IPS-NIHi11 (cell line): ENCODE results near the gene GPR26.

ENCODE experiments used
- DNase-seq: peaks from one replicate; pipeline ENCODE4 v3.0.0; 2012; ENCODE audit warnings: mixed read lengths, low spot score

The GPR26 gene

DNA sequence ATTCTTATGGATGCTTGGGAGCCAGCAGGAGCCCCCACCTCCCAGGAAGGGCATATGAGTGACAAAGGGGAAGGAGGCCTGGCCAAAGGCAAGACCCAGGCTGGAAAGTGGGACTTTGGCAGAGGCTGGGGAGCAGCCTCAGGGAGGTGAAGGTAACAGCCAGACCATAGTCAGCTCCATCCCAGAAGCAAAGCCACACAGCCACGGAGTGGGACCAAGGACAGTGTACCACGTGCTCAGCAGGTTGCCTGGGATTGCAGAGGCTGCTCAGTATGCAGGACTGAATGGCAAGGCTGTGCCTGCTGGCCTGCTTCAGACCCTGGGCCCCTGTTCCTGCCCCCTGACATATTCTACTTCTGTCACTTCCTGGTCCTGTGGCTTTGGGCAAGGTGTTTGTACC is 17.6 kb upstream of the GPR26 start:
- DNase-seq: no peak

DNA sequence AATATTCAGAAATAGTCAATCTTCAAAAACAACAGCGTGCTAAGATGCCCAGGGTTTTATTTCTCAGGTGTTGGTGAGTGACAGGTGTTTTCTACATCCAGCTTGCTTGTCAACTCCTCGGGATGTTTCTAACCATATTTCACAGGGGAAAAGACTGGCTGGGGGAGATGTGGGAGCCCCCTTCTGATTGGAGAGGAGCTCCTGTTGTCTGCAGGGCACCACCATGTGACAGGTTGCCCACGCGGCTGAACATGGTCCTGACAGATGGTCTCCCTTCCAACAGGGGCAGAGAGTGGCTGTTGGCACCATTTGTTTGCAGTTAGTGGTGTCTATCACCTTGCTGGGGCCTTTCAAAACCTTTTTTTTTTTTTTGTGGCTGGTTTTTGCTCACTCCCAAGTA is 16.5 kb upstream of the GPR26 start:
- no peak for DNase-seq

DNA sequence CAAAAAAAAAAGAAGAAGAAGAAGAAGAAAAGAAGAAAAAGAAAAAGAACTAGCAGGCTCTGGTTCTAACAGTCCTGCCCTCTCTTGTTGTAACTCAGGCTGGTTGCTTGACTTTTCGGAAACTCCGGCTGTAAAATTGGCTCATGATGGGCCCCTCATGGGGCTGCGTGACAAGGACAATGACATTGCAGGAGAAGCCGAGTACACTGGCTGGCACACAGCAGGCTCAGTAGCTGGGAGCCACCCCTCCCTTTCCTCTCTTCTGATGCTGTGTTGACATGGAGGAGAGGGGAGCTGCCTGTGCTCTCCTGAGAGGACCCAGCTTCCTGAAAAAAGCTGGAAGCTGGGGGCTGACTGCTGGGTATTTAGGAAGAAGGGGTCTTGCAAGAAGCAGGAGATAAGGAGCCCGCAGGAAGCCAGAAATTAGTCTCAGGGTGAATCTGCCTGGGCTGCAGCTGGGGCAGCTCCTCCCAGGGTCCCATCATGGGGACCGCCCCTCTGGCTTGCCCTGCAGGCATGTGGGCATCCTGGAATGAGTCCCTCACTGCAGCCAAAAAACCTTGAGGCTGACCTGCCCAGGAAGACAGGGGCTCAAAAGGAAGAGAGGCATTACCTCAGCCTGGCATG is 14.6 kb upstream of the GPR26 start:
- DNase-seq: no peak

DNA sequence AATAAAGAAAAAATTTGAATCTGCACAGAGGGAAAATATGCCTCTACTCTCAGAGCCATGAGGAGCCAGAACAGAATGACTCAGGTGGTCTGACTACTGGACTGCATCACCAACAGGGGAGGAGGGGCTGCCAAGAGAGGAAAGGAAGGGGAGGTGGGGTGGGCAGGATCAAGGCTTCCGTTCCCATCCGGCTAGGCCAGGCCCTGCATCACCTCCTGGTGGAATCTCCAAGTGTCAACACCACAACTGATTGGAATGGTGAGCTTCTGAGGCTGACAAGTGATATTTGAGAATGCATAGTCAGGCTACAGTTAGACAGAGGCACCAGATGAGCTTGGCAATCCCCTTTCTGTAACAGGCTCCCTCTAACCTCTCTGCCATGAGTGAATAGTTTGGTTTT is 10.4 kb upstream of the GPR26 start:
- peak; percentile 80 for DNase-seq

DNA sequence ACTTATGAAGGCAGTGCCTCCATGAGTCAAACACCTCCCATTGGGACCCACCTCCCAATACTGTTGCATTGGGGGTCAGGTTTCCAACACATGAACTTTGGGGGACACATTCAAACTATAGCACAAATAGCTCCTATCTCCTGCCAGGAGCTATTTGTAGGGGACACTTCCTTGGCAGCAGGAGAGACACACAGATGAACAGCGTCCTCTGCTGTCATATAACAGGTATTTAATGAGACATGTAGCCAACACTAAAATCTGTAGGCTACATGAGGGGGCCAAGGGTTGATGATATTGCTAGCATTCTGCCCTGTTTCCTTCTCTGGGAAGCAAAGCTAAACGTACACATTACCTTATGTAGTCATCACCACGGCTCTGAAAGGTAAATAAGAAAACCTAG is 2.6 kb upstream of the GPR26 start:
- no peak for DNase-seq

DNA sequence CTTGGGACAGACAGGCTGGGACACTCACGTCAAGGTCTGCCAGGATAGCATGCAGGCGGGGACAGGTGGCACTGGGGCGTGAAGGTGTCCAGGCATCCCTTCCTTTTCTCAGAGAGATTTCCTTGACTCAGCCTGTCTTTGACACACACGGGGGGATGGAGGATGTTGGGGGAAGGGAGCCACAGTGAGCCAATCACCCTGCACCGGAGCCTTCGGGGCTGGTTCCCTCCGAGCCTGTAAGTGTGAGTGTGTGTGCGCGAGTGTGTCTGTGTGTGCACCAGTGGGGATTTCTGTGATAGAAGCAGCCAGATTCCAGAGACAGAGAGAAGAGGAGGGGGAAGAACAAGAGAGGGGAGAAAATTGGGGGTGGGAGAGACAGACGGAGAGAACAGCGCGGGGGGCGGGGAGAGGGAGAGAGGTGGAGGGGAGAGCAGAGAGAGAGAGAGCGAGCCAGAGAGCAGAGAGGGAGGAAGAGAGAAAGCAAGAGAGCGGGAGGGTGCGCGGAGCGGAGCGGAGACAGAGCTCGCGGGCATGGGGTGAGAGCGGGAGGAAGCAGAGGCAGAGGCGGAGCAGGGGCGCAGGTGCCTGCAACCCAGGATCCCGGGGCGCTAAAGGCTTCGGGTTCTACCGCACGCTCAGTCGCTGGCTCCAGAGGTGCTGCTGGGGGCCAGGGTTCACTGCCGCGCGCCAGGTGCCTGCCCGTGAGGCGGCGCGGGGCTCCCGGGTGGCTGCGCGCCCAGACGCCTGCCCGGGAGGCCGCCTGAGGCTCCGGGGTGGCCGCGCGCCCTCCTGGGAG is 466 bp upstream of the GPR26 start:
- peak; percentile 62 for DNase-seq

DNA sequence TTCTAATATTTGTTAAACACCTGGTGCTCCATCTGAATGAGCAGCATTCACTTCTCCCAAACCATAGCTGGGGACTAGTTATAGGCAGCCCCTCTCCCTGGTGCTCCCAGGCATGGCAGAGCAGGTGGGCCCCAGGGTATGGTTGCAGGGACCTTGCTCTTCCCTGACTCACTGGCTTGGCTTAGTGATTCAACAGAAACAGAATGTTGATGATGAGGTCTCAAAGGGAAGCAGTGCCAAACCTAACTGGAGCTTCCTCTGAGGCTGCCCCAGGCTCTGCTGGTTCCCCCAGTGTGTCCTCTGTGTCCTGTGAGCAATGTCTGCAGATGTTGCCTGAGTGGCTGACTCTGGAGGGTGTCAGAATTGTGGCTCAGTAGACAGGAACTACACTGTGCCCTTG is 3.7 kb downstream of the GPR26 start:
- DNase-seq: no peak

DNA sequence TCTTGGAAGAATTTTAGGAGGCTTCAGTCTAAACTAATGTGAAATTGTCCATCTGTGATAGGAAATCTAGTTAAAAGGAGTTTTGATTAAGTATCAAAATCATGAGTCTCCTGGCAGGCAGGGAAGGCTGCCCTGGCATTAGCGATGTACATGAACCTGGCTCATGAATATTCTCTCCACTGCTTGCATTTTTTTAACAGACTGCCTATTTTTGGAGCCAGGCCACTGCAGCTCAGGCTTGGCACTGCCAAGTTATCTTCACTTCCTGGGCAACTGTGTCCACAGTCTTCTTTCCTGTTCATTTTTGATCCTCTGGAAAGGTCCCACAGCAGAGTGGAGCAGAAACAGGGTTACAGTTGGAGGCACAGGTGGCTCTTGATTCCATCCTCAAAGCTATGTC is 7.0 kb downstream of the GPR26 start:
- no peak for DNase-seq

DNA sequence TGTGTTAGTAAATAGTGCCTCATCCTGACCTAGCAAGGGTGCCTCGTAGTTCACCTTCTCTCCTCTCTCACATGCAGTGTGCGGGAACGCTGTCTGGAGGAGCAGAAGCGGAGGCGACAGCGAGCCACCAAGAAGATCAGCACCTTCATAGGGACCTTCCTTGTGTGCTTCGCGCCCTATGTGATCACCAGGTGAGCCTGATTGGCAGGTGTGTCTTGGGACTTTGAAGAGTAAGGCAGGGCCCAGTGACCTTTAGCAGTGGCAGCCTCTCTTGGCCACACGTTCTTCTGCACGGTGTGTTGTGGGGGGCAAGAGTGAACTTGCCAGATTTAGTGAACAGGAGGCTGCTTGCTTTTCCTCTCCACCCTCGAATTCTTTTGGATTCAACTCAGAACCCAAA is 8.6 kb downstream of the GPR26 start:
- DNase-seq: no peak

DNA sequence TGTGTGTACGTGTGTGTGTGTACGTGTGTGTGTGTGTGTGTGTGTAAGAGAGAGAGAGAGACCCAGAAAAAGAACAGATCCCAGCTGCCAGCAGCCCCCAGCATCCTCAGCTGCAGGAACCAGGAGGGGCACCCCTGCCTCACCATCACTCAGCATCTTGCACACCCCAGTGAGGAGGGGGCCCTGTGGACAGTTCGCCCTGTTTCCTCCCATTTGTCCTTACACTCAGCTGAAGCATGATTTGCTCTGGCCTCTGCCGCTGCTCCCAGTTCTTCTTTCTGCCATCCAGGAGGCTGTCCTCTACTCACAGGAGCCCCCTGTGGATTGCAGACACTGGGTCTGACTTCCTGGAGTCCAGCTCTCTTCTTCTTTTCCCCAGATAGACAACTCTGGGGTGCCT is 9.7 kb downstream of the GPR26 start:
- no peak for DNase-seq

DNA sequence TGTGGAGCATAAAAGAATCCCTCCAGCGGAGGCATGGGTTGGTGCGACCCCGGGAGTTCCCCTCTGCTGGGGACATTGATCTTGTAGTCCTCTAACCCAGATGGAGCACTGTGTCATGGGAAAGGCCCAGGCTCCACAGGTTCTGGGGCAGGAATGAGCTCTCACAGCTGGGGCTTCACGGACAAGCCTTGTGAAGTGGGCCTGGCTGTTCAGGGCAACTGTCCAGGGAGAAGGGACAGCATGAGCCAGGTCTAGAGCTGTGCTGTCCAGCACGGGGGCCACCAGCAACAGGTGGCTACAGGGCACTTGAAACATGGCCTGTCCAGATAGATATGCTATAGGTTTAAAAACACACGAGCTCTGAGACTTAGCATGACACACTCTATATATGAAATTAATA is 11.4 kb downstream of the GPR26 start:
- DNase-seq: no peak

DNA sequence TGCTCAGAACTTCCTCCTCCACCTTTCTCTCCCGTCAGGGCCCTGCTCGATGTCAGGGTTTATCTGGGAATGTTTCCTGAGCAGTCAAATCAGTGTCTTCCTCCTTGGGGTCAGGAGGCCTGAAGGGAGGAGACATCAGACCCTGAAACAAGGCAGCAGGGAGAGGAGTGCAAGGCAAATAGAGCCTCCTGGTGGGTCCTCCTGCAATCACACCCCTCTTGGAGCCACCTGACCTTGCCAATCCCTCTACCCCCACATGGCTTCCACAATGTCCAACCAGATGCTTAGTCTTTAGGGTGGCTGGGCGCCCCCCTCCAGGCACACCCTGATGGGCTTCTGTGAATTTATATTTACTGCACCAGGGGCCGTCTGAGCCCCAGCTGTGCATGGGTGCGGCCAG is 12.2 kb downstream of the GPR26 start:
- peak; percentile 72 for DNase-seq

DNA sequence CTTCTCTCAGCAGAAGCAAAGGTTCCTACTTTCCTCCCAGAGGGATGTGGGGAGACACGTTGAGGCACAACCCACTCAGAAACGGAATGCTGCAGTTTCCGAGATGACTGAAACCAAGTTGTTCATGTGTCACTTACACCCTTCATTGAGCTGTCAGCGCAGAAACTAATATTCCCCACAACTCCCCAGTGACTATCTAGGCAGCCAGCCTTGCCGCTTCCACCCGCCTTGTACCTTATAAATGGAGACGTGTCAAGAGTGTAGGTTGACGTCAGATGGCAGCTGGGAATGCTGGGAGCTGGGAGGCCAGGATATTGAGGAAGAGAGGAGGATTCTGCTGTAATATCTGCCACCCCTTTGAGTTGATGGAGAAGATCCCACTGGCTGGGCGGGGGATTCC is 15.1 kb downstream of the GPR26 start:
- no peak for DNase-seq

DNA sequence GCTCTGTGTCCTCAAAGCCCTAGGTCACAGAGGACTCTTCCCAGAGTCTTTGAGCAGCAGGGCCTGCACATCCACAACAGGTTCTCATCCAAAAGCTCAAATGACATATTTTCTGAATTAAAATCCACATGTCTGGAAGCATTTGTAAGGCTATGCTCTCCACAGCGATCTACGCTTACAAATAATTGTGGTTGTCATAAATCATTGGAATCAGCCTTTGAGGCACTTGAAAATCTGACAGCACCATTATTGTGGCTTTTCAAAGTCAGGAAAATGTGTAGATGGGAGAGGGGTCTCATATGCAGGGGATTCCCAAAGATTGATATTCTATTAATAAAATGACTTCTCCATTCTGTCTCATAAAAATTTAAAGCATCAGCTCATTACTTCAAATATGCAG is 16.3 kb downstream of the GPR26 start:
- DNase-seq: no peak

DNA sequence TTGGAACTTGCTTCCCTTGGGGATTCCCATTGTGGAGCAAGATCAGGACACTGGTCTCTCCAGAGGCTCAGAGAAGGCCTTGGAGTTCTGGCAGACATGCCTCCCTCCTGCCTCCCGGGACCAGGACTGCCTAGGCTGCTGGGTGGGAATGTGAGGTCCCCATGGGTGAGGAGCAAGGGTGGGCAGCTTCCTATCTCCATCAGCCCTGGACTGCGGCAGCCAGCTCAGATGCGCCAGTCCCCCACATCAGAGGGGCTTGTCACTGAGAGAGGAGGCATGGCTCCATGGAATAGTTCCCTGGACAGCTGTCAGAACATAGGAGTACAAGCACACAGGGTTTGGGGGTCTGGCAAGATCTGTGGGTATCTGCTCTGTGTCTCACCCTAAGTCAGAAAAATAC is 17.3 kb downstream of the GPR26 start:
- DNase-seq: no peak

DNA sequence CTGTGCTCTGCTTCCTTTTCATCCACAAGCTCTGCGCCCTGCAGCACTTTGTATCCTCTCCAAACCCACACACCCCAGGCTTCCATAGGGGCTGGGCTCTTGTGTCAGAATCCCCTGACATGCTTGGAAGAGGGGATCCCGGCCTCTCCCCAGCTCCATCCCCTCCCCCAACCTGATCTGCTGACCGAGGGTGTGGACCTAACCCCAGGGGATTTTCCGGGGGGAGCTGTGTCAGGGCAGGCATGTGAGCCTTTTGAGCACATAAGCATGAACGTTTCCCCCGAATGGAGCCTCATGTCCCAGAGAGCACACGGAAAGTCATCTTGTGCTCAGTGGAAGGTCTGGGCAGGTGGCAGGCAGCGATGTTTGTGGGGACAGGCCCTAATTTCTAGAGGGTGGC is 17.7 kb downstream of the GPR26 start:
- no peak for DNase-seq

DNA sequence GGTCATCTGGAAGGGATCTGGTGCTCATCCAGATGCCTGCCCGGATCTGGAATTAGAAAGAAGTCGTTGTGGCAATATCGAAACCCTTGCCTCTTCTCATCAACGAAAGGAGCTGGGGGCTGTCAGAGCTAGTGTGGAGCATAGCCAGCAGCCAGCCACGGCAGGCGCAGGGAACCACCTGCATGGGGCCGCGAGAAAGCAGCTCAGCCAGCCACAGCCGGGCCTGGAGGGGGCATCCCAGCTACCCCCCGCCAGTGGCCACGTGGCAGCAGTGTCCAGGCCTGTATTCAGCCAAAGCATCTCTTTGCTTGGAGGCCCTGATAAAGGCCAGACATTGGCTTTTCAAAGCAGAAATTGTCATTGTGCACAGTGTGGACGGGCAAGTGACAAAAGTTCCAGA is 19.1 kb downstream of the GPR26 start:
- DNase-seq: no peak

DNA sequence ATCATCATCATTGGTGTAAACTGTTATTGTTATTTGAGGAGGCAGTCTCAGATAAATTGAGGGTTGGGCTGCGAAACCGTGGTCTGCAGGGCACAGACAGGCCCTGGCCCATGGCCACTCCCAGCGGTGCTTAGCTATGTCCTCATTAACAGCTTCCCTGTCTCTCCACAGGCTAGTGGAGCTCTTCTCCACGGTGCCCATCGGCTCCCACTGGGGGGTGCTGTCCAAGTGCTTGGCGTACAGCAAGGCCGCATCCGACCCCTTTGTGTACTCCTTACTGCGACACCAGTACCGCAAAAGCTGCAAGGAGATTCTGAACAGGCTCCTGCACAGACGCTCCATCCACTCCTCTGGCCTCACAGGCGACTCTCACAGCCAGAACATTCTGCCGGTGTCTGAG is 21.6 kb downstream of the GPR26 start:
- peak; percentile 51 for DNase-seq

DNA sequence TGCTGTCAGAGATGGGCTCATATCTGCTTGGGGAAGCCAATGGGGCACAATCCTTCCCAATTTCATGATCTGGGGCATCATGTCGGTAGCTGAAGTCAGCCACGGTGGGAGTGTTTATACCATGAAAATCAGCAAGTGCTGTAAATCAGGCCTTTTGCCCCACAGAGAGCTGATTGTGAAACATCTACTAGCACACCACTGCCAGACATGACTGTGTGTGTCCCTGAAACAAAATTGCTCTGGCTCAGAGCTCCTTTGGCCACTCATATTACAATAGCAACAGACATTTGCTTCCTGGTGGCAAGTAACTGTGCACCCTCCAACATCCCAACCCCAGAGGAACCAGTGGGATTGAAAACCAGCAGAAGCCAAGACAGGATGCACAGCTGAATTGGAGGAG is 23.7 kb downstream of the GPR26 start:
- DNase-seq: no peak

DNA sequence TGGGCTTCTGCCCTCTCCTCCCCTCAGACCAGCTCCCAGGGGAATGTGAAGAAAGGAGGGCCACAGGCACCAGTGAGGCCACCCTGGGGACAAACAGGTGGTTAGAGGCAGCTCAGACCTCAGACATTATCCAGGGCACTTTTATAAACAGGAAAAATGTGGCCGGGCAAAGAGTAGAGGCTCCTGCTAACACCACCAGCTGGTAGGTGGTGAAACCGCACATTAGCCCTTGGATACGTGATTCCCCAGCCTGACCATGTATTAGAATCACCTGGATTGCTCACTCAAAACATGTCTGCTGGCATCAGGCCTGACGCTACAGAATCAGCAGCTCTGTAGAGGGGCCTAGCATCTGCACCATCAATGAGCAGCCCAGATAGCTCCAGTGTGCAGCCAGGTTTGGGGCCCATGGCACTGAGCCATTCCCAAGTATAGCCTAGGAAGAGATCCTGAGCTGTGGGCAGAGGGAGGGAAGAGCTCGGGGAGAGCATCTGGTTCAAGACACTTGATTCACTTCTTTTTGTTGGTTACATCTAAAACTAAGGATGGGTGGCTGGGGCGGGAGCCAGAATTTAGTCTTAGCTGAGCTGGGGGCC is 37.1 kb downstream of the GPR26 start:
- DNase-seq: no peak

DNA sequence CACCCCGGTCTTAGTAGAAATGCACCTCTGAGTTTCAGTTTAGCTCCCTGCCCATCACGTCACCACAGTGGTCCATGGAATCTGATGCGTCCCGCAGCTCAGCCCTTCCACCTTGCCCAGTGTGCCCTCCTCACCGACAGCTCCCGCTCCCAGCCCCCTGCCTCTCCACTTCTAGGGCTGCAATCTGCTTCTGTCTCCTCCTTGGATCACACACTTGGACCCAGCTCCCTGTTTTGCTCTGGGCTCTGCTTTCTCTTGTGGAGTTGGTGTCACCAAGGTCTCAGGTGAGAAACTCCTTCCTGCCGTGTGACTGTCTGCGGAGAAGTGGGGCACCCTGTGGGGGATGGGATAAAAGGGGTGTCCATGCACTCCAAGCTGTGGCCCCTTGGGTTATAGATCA is 37.9 kb downstream of the GPR26 start:
- no peak for DNase-seq

DNA sequence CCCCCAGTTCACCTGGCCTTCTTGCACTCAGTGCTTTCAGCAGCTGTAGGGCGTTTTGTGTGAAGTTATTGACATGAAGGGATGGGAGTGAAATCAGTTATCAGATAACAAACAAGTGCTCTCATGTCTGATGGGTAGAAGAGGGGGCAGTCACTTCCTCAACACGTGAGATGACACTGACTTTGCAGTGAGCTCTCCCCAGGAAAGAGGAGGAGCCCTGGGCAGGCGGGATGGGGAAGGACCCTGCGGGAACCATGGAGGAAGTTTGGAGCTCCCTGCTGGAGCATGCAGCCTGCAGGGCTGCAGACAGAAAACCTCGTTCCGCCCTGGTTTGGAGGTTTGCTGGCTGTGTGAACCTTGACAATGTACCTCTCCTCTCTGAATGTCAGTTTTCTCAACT is 38.7 kb downstream of the GPR26 start:
- DNase-seq: peak; percentile 43

DNA sequence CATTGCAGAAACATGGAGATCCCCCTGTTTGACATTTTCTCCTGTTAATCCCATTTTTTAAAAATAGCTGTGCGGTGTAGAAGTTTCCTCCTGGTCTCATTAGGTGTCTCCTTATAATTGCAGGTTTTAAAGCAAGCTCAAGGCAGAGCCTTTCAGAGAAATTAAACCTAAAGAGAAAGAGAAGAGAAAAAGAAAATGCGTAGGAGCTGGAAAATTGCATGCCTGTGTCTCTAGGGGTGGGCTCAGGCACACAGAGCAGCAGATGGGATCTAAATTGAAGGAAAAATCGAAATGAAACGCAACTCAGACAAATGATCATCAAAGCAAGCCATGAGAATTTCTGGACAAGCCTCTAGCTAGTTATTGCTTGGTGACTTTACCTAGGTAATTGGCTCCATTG is 40.1 kb downstream of the GPR26 start:
- DNase-seq: no peak

DNA sequence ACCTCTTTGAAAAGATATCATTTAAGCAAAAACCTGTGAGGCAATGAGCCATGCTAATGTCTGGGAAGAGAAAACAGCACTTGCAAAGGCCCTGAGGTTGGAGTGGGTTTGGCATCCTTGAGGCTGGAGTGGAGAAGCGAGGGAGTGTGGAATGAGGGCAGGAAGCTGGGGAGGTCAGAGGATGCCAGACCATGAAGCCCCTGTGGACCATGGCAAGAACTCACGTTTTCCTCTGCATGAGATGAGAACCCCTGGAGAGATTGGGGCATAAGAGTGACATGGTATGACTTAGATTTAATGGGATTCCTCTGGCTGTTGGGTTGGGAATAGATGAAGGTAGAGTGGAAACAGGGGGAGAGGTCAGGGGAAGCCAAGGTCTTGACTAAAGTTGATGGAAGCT is 49.4 kb downstream of the GPR26 start:
- no peak for DNase-seq
